Prostate gland (tissue), 2 donors: ENCODE results near the gene EPN3.

Experiments
- POLR2A ChIP-seq: fragments of 450-650 bp; IDR thresholded peaks from one replicate; pipeline ENCODE4 v1.6.1; 2016; ENCODE audit warnings: antibody characterized with exemption, mild to moderate bottlenecking
- TF ChIP-seq, protein P1 (sequence below), 4 experiments: fragments of 200-600 bp in 2 of 4; fragments of 450-650 bp in 2 of 4; sonication (generic) in 2 of 4; IDR thresholded peaks; 1 replicate in 3 of 4; 2 replicates in 1 of 4; pipeline ENCODE4 v1.5.1; 2016 to 2019; ENCODE audit warnings: antibody characterized with exemption in 4 of 4, mild to moderate bottlenecking in 2 of 4, moderate library complexity in 2 of 4

DNA sequence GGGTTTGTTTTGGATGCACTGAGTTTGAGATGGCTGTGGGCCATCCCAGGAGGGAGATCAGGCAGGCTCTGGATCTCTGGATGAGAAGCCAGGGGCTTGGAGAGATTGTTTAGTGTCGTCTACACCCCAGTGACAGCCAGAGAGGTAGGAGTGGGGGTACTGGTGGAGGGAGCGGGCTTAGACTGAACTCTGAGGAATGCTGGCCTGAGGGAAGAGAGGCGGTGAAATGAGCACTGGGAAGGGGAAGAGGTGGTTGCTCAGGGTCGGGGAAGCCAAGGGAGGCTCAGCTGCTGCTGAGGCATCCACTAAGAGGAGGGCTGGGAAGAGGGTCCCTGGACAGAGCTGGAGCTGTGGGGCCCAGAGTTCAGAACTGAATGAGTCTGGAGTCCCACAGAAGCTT lies 51.6 kb downstream of the EPN3 start:
- TF ChIP-seq, protein P1, sequence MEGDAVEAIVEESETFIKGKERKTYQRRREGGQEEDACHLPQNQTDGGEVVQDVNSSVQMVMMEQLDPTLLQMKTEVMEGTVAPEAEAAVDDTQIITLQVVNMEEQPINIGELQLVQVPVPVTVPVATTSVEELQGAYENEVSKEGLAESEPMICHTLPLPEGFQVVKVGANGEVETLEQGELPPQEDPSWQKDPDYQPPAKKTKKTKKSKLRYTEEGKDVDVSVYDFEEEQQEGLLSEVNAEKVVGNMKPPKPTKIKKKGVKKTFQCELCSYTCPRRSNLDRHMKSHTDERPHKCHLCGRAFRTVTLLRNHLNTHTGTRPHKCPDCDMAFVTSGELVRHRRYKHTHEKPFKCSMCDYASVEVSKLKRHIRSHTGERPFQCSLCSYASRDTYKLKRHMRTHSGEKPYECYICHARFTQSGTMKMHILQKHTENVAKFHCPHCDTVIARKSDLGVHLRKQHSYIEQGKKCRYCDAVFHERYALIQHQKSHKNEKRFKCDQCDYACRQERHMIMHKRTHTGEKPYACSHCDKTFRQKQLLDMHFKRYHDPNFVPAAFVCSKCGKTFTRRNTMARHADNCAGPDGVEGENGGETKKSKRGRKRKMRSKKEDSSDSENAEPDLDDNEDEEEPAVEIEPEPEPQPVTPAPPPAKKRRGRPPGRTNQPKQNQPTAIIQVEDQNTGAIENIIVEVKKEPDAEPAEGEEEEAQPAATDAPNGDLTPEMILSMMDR (IDR thresholded peaks at IDR 0.05) = no peak
- TF ChIP-seq POLR2A = no peak
